Smooth muscle cell (in vitro differentiated cells): Measurements from ENCODE around the gene PEX19. TPM values are rescaled to one million over a fixed set of nuclear protein-coding genes. Genes with fewer than 3 reads are reported as not detected.
"Not testable (repeated sequence)": the region's sequence is repeated elsewhere in the genome, so short reads cannot be mapped to it uniquely, and the experiment has no call there.

Source experiments
- DNase-seq: peaks from one replicate; lab custom pipeline; 2025; ENCODE audit not compliant: unreplicated experiment; lab: John Stamatoyannopoulos, UW
- H2AFZ ChIP-seq: fragments of 200-600 bp; sonication (generic); 2 replicates; pipeline ENCODE4 v1.6.0; 2016; ENCODE audit warnings: antibody characterized with exemption, low read depth, mild to moderate bottlenecking
- H3F3A ChIP-seq: fragments of 200-600 bp; sonication (generic); 2 replicates; pipeline ENCODE4 v1.6.0; 2017; ENCODE audit warnings: antibody characterized with exemption, low read depth
- H3K27ac ChIP-seq: fragments of 200-600 bp; sonication (generic); 2 replicates; pipeline ENCODE4 v1.5.1; 2016; ENCODE audit warnings: low read depth, mild to moderate bottlenecking
- H3K27me3 ChIP-seq: fragments of 200-600 bp; sonication (generic); 2 replicates; pipeline ENCODE4 v1.6.1; 2016; ENCODE audit warnings: low read depth, mild to moderate bottlenecking
- H3K36me3 ChIP-seq: fragments of 200-600 bp; sonication (generic); 2 replicates; pipeline ENCODE4 v1.5.1; 2016; ENCODE audit warnings: low read depth
- H3K4me1 ChIP-seq: fragments of 200-600 bp; sonication (generic); 2 replicates; pipeline ENCODE4 v1.5.1; 2016; ENCODE audit warnings: low read depth
- H3K4me2 ChIP-seq: fragments of 200-600 bp; sonication (generic); 2 replicates; pipeline ENCODE4 v1.6.0; 2016; ENCODE audit warnings: mild to moderate bottlenecking
- H3K4me3 ChIP-seq: fragments of 200-600 bp; sonication (generic); 2 replicates; pipeline ENCODE4 v1.5.1; 2016; ENCODE audit warnings: mild to moderate bottlenecking
- H3K79me2 ChIP-seq: fragments of 200-600 bp; sonication (generic); 2 replicates; pipeline ENCODE4 v1.6.0; 2016; ENCODE audit warnings: low read depth, mild to moderate bottlenecking
- H3K9ac ChIP-seq: fragments of 200-600 bp; sonication (generic); 2 replicates; pipeline ENCODE4 v1.6.0; 2016; ENCODE audit warnings: low read depth
- H3K9me3 ChIP-seq: fragments of 200-600 bp; sonication (generic); replicated peaks from 2 replicates; pipeline ENCODE4 v1.5.1; 2016; ENCODE audit warnings: low read depth
- H4K20me1 ChIP-seq: fragments of 200-600 bp; sonication (generic); 2 replicates; pipeline ENCODE4 v1.6.0; 2016; ENCODE audit warnings: low read depth
- WGBS: methylation state at CpG from one replicate; pipeline ENCODE4 v1.1.7; 2016; ENCODE audit warnings: low lambda C conversion rate; 5-methylcytosine and 5-hydroxymethylcytosine counted together
- polyA plus RNA-seq: library from polyadenylated mRNA; unstranded; fragments of >200 nt; fragmentation: Nextera tagmentation; extraction: Ambion mirVana; gene quantifications from 2 replicates; pipeline ENCODE4 v1.2.1, GENCODE V29; 2016
- total RNA-seq: library from RNA; depleted of rRNA; stranded (reverse); fragments of >200 nt; gene quantifications from 2 replicates; pipeline ENCODE4 v1.2.3, GENCODE V29; 2014
- TF ChIP-seq, protein P1 (sequence below): fragments of 200-600 bp; sonication (generic); IDR thresholded peaks from 2 replicates; pipeline ENCODE4 v1.5.1; 2017; ENCODE audit warnings: borderline replicate concordance, mild to moderate bottlenecking, antibody characterized with exemption; ENCODE audit not compliant: insufficient read depth, poor library complexity, severe bottlenecking

PEX19 gene
- total and polyA plus RNA-seq, 2 experiments from 2014 or later = 34.5 to 47.1 TPM

DNA sequence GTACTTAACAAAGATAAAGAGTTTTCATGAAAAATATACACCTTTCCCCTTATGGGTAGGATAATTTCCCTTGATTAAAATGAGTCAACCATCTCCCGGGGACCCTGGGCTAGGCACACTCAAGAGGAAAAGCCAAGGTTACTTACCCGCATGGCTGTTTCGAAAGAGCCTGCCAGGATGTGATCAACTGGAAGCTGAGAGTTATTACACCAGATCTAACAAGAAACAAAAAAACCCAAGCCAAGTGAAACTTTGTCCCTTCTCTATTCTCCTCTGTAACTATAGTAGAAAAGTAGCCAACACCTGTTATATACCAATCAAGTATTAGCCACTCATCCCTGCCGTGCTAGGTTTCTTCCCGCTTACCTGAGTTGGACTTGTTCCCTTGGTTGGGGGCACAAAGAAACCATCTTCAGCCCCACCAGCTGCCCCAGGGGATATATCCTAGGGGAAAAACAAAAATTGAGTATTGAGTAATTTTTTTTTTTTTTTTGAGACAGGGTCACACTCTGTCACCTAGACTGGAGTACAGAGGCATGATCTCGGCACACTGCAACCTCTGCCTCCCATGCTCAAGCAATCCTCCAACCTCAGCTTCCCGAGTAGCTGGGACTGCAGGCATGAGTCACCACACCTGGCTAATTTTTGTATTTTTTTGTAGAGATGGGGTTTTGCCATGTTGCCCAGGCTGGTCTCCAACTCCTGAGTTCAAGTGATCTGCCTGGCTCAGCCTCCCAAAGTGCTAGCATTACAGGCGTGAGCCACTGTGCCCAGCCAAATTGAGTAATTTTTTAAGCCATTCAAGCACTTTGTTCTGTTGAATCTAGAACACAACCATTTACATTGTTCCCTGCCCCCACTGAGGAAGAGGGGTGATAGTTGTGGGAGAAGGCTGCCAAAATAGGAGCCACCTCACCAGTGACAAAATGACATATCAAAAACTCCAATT is 8.4 kb upstream of the PEX19 start:
- Histone ChIP-seq H3K27me3 (no peaks in the 10 kb centered on the region), H3K27ac (peak overlapping the region; percentile 26), H2AFZ (no peak overlapping the region), H3K4me2 (no peak overlapping the region), H4K20me1 (peaks cover 83% of the 10 kb centered on the region), H3K9ac (no peak overlapping the region), H3K79me2 (peaks cover 2% of the 10 kb centered on the region), H3K36me3 (peaks cover 56% of the 10 kb centered on the region), H3K9me3 (no peaks in the 10 kb centered on the region), H3K4me1 (no peaks in the 10 kb centered on the region), H3K4me3 (no peak overlapping the region), H3F3A (peaks cover 71% of the 10 kb centered on the region)
- DNase-seq = no peak
- WGBS = 90% methylated on average over 8 of the region's 8 CpGs
- TF ChIP-seq, protein P1, sequence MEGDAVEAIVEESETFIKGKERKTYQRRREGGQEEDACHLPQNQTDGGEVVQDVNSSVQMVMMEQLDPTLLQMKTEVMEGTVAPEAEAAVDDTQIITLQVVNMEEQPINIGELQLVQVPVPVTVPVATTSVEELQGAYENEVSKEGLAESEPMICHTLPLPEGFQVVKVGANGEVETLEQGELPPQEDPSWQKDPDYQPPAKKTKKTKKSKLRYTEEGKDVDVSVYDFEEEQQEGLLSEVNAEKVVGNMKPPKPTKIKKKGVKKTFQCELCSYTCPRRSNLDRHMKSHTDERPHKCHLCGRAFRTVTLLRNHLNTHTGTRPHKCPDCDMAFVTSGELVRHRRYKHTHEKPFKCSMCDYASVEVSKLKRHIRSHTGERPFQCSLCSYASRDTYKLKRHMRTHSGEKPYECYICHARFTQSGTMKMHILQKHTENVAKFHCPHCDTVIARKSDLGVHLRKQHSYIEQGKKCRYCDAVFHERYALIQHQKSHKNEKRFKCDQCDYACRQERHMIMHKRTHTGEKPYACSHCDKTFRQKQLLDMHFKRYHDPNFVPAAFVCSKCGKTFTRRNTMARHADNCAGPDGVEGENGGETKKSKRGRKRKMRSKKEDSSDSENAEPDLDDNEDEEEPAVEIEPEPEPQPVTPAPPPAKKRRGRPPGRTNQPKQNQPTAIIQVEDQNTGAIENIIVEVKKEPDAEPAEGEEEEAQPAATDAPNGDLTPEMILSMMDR = no peak

DNA sequence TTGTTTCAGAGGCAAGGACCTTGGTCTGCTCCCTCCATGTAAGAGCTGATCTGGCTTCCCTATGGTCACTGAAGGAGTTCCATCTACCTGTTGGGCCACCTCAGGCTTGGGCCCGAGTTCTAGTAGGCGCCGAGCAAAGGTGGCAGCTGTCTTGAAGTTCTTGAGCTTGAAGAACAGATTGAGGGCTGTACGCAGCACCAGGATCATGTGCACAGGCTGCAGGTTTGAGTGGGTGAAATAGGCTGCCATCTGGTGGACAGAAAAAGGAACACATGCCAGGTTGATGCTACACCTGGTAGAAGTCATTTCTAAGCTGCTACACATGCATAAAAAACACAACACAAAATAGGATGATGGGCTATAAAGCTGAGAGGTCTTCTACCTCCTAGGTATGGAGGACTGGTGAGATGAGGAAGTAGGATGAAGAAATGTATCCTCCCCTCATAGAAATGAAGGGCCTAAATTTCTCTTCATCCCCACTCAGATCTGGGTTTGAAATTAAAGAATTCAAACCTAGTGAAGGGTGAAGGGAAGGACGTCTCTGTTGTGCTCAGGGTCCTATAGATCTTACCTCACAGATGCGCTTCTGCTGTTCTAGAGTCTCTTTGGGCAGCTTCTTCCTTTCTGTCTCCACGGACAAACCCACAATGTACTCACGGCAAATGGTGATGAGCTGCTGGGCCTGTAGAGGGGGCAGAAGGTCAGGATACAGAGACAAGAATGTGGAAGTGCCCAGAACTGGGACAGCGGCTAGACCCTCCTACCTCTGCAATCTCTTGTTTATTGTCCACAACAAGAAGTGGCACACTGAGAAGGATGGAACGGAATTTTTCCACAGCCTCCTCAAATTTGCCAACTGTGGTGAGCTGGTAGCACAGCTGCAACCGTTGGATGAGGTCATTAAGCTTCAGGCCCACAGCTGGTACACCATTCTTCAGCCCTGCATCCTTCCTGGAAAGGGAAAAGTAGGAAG is 6.6 kb upstream of the PEX19 start:
- no peak overlapping the region for H3K27ac ChIP-seq
- H2AFZ ChIP-seq = no peak overlapping the region
- no peak overlapping the region for H3K4me2 ChIP-seq
- no peaks in the 10 kb centered on the region for H3K79me2 ChIP-seq
- no peak for DNase-seq
- H3K9me3 ChIP-seq = no peaks in the 10 kb centered on the region
- no peaks in the 10 kb centered on the region for H3K4me1 ChIP-seq
- no peak overlapping the region for H3K4me3 ChIP-seq
- peaks cover 42% of the 10 kb centered on the region for H3K36me3 ChIP-seq
- H4K20me1 ChIP-seq = peaks cover 66% of the 10 kb centered on the region
- WGBS = 80% methylated on average over 11 of the region's 11 CpGs
- no peaks in the 10 kb centered on the region for H3K27me3 ChIP-seq
- H3F3A ChIP-seq = peaks cover 65% of the 10 kb centered on the region
- no peak overlapping the region for H3K9ac ChIP-seq
- TF ChIP-seq, protein P1 = peak; percentile 72

DNA sequence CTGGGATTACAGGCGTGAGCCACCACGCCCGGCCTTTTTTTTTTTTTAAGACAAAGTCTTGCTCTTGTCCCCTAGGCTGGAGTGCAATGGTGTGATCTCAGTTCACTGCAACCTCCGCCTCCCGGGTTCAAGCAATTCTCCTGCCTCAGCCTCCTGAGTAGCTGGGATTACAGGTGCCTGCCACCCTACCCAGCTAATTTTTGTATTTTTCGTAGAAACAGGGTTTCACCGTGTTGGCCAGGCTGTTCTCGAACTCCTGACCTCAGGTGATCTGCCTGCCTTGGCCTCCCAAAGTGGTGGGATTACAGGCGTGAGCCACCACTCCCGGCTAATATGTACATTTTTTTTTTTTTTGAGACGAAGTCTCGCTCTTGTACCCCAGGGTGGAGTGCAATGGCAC is 2.8 kb upstream of the PEX19 start:
- DNase-seq, H3K4me2 ChIP-seq, H3K9ac ChIP-seq, H3K27ac ChIP-seq, H3K27me3 ChIP-seq, H3K4me3 ChIP-seq, H2AFZ ChIP-seq, H3K9me3 ChIP-seq: not testable (repeated sequence)
- Histone ChIP-seq H4K20me1 (peaks cover 31% of the 10 kb centered on the region), H3F3A (peaks cover 38% of the 10 kb centered on the region), H3K36me3 (peaks cover 21% of the 10 kb centered on the region), H3K4me1 (peaks cover 15% of the 10 kb centered on the region), H3K79me2 (peaks cover 12% of the 10 kb centered on the region)
- 97% methylated on average over 12 of the region's 12 CpGs for WGBS

DNA sequence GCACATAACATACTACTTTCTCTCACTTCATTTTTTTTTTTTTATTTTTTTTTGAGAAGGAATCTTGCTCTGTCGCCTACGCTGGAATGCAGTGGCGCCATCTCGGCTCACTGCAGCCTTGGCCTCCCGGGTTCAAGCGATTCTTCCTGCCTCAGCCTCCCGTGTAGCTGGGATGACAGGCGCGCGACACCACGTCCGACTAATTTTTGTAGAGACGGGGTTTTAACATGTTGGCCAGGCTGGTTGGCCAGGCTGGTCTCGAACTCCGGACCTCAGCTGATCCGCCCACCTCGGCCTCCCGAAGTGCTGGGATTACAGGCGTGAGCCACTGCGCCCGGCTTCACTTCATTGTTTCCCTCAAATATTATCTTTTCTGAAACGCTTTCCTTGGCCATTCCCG is 573 bp upstream of the PEX19 start:
- peaks cover 15% of the 10 kb centered on the region for H3K4me1 ChIP-seq
- DNase-seq = no peak
- no peaks in the 10 kb centered on the region for H3K27me3 ChIP-seq
- TF ChIP-seq, protein P1 = no peak
- peaks cover 8% of the 10 kb centered on the region for H4K20me1 ChIP-seq
- no peak overlapping the region for H2AFZ ChIP-seq
- H3K9ac ChIP-seq = no peak overlapping the region
- peaks cover 12% of the 10 kb centered on the region for H3K79me2 ChIP-seq
- no peaks in the 10 kb centered on the region for H3K9me3 ChIP-seq
- H3K4me2 ChIP-seq = peak overlapping the region; percentile 69
- peak overlapping the region; percentile 67 for H3K27ac ChIP-seq
- peaks cover 24% of the 10 kb centered on the region for H3F3A ChIP-seq
- peaks cover 13% of the 10 kb centered on the region for H3K36me3 ChIP-seq
- peak overlapping the region; percentile 82 for H3K4me3 ChIP-seq
- 92% methylated on average over 23 of the region's 23 CpGs for WGBS
